HG02973 (cell line): ENCODE results near the gene TANC1.

Source experiments
- ATAC-seq: cut with Tn5 transposase; IDR thresholded peaks from one replicate; pipeline ENCODE4 v1.9.1; 2021; ENCODE audit warnings: moderate library complexity; ENCODE audit not compliant: unreplicated experiment

Gene TANC1

GRCh38 chr2:159053161-159054031 is 85.0 kb downstream of the TANC1 start:
- ATAC-seq, result no peak

- no peak for ATAC-seq
These were observed 85.5 kb downstream of the TANC1 start for GRCh38 chr2:159054032-159054334.

GRCh38 chr2:159054985-159055384 is 86.5 kb downstream of the TANC1 start:
- ATAC-seq, result no peak

- no peak for ATAC-seq
These were observed 92.1 kb downstream of the TANC1 start for GRCh38 chr2:159060518-159060917.

GRCh38 chr2:159063677-159064076 is 95.2 kb downstream of the TANC1 start:
- no peak for ATAC-seq

- ATAC-seq, result no peak
These were observed 96.2 kb downstream of the TANC1 start for GRCh38 chr2:159064446-159065301.

- ATAC-seq, result no peak
These were observed 96.9 kb downstream of the TANC1 start for GRCh38 chr2:159065313-159065712.

- ATAC-seq, result no peak
These were observed 97.5 kb downstream of the TANC1 start for GRCh38 chr2:159065891-159066290.

GRCh38 chr2:159066541-159067156 is 98.2 kb downstream of the TANC1 start:
- ATAC-seq, result no peak

GRCh38 chr2:159067971-159068370 is 99.5 kb downstream of the TANC1 start:
- ATAC-seq, result no peak

GRCh38 chr2:159069229-159069628 is 100.8 kb downstream of the TANC1 start:
- ATAC-seq, result no peak

GRCh38 chr2:159070235-159070634 is 101.8 kb downstream of the TANC1 start:
- ATAC-seq, result no peak

- no peak for ATAC-seq
These were observed 102.9 kb downstream of the TANC1 start for GRCh38 chr2:159071190-159071915.

- no peak for ATAC-seq
These were observed 104.4 kb downstream of the TANC1 start for GRCh38 chr2:159072795-159073194.

GRCh38 chr2:159073256-159073655 is 104.8 kb downstream of the TANC1 start:
- ATAC-seq, result no peak

- ATAC-seq, result no peak
These were observed 106.2 kb downstream of the TANC1 start for GRCh38 chr2:159074605-159075004.

- ATAC-seq, result no peak
These were observed 107.3 kb downstream of the TANC1 start for GRCh38 chr2:159075727-159076126.

- no peak for ATAC-seq
These were observed 107.8 kb downstream of the TANC1 start for GRCh38 chr2:159076241-159076640.

GRCh38 chr2:159077869-159078268 is 109.4 kb downstream of the TANC1 start:
- ATAC-seq, result no peak

GRCh38 chr2:159078443-159078842 is 110.0 kb downstream of the TANC1 start:
- ATAC-seq, result no peak

- no peak for ATAC-seq
These were observed 112.2 kb downstream of the TANC1 start for GRCh38 chr2:159080641-159081040.
